H1 (cell line): Measurements from ENCODE around the gene CXCL3. TPM values are rescaled to one million over a fixed set of nuclear protein-coding genes. Genes with fewer than 3 reads are reported as not detected.

Source experiments
- CHD1 ChIP-seq: IDR thresholded peaks from 2 replicates; pipeline ENCODE4 v1.6.1; 2012; ENCODE audit warnings: low read depth, low read length, improper control_type of control experiment
- CHD2 ChIP-seq: IDR thresholded peaks from 2 replicates; pipeline ENCODE4 v1.6.1; 2012; ENCODE audit warnings: low read length, improper control_type of control experiment
- POLR2A ChIP-seq, 2 experiments: IDR thresholded peaks; 1 replicate in 1 of 2; 2 replicates in 1 of 2; pipeline ENCODE4 v1.6.1; 2011; ENCODE audit warnings: low read depth in 2 of 2, low read length in 2 of 2, mild to moderate bottlenecking in 2 of 2; ENCODE audit errors: control extremely low read depth in 1 of 2
- polyA plus RNA-seq, 7 experiments: library from polyadenylated mRNA; depleted of rRNA in 3 of 7; stranded (reverse) in 5 of 7; unstranded in 2 of 7; fragments of >200 nt in 5 of 7; fragments of 200-250 nt in 2 of 7; gene quantifications; 1 replicate in 5 of 7; 2 replicates in 1 of 7; 4 replicates in 1 of 7; pipeline versions ENCODE4 v1.2.1 to v1.2.3, GENCODE V29; 2011 to 2013; ENCODE audit warnings: missing spikeins in 2 of 7, mixed read lengths in 2 of 7
- total RNA-seq: library from RNA; stranded (reverse); fragmentation: NEBNext Ultra II Directional; extraction: Animal tissue kit (Norgen Biotek cat#: 25700); gene quantifications from 2 replicates; pipeline ENCODE4 v1.2.1, GENCODE V29; 2021

Gene CXCL3
- total and polyA plus RNA-seq, 2 of the 8 experiments (the other 6 are each of a cell fraction or from before 2014, with no cell fraction given), result 3.1 to 5.2 TPM

- TF ChIP-seq CHD2 (no peak), CHD1 (no peak), POLR2A (IDR thresholded peaks at IDR 0.05; ENCODE audit: control extremely low read depth in 1 of 2, low read depth in 2 of 2, low read length in 2 of 2) (no peak)
Observed at GRCh38 chr4:74066232-74066631, 27.7 kb upstream of the CXCL3 start (continued).
